Stimulated activated naive CD8-positive, alpha-beta T cell treated with anti-CD3 and anti-CD28 coated beads, Interleukin-15, amount 100 ng/mL, for 72 hours (primary cell): ENCODE data around the gene MOGAT3.
A peak's percentile ranks its signal among the peaks of the same experiment; 100 is the strongest.

ENCODE experiments used
- ATAC-seq: fragments of 150-1000 bp; cut with Tn5 transposase; 2 replicates; pipeline ENCODE4 v1.10.0; 2021; ENCODE audit warnings: mild to moderate bottlenecking, moderate library complexity
- DNase-seq, 2 donors: peaks; one replicate each; pipeline ENCODE4 v3.0.0; 2021 to 2022
- H3K27ac Mint-ChIP-seq, 2 donors: one replicate each; pipeline ENCODE4 v1.8.0; 2022; ENCODE audit warnings: mild to moderate bottlenecking in 2 of 2, mixed read lengths in 2 of 2, moderate library complexity in 2 of 2
- H3K27me3 Mint-ChIP-seq: one replicate; pipeline ENCODE4 v1.8.0; 2022; ENCODE audit warnings: mixed read lengths
- H3K4me1 Mint-ChIP-seq: one replicate; pipeline ENCODE4 v1.8.0; 2022; ENCODE audit warnings: mild to moderate bottlenecking, mixed read lengths
- H3K4me3 Mint-ChIP-seq, 2 donors: one replicate each; pipeline ENCODE4 v1.8.0; 2022; ENCODE audit warnings: mild to moderate bottlenecking in 2 of 2, mixed read lengths in 2 of 2, moderate library complexity in 1 of 2
- H3K9me3 Mint-ChIP-seq, 2 donors: one replicate each; pipeline ENCODE4 v1.8.0; 2022; ENCODE audit warnings: mixed read lengths in 2 of 2

MOGAT3 gene, protein sequence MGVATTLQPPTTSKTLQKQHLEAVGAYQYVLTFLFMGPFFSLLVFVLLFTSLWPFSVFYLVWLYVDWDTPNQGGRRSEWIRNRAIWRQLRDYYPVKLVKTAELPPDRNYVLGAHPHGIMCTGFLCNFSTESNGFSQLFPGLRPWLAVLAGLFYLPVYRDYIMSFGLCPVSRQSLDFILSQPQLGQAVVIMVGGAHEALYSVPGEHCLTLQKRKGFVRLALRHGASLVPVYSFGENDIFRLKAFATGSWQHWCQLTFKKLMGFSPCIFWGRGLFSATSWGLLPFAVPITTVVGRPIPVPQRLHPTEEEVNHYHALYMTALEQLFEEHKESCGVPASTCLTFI

GRCh38 chr7:101200862-101201599 lies at the start of gene MOGAT3:
Gene MOGAT3 (minus strand): TSS chr7:101201036. CDS start chr7:101200854, 182 bp downstream.
- H3K9me3 Mint-ChIP-seq = no peaks in the 10 kb centered on the region
- no peak for DNase-seq
- peak within 1 kb of the TSS; percentile 29 to 69 for H3K4me3 Mint-ChIP-seq
- peak within 1 kb of the TSS in 1 of 2 donors; percentile 24 for H3K27ac Mint-ChIP-seq
- peaks cover 28% of the 10 kb centered on the region for H3K4me1 Mint-ChIP-seq
- peaks cover 59% of the 10 kb centered on the region for H3K27me3 Mint-ChIP-seq
- ATAC-seq = no peak

DNA sequence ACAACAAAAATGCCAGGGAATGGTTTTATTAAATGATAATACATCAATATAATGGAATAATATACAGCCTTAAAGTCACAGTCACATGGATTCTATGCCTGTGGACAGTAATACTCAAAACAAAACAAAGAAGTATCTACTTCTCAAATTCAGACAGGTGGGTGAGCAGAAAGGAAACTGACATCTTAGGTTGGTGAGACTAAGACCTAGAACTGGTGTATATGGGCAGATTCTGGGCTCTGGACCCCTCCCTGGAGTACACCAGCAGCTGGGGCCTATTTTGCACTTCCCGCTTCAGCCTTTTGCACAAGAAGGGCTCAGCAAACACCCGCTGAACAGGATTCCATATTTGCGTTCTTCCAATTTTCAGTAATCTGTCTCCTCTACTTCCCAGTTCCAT lies 49.5 kb upstream of the MOGAT3 start:
- Mint-ChIP-seq H3K4me1 (peaks cover 54% of the 10 kb centered on the region), H3K9me3 (no peaks in the 10 kb centered on the region), H3K27ac (peak overlapping the region in 1 of 2 donors; percentile 49), H3K4me3 (peak overlapping the region; percentile 91 to 97), H3K27me3 (no peaks in the 10 kb centered on the region)
- ATAC-seq (no peak), DNase-seq (no peak)

DNA sequence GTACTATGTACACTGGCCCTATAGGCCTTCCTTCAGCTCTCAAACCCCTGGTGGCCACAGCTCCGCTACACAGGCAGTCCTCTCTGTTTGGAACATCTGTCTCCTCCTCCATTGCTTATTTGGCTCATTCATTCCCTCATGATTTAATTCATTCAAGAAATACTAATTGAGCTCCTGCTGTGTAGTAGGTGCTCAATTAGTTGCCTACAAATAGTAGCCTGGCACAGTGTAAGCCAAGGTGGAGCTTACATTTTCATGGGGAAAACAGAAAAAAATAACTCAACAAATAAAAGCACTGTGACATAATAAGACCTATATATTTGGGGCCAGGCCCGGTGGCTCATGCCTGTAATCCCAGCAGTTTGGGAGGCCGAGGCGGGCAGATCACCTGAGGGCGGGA lies 47.4 kb upstream of the MOGAT3 start:
- Mint-ChIP-seq H3K27ac (no peak overlapping the region), H3K9me3 (no peaks in the 10 kb centered on the region), H3K4me1 (peaks cover 74% of the 10 kb centered on the region), H3K27me3 (no peaks in the 10 kb centered on the region), H3K4me3 (no peak overlapping the region)
- no peak for ATAC-seq
- DNase-seq = no peak

GRCh38 chr7:101245147-101245668 lies 44.4 kb upstream of the MOGAT3 start:
- ATAC-seq (peak; percentile 0), DNase-seq (no peak)
- Mint-ChIP-seq H3K9me3 (no peaks in the 10 kb centered on the region), H3K27ac (peak overlapping the region in 1 of 2 donors; percentile 99), H3K4me3 (peak overlapping the region; percentile 98), H3K27me3 (no peaks in the 10 kb centered on the region), H3K4me1 (peaks cover 57% of the 10 kb centered on the region)

DNA sequence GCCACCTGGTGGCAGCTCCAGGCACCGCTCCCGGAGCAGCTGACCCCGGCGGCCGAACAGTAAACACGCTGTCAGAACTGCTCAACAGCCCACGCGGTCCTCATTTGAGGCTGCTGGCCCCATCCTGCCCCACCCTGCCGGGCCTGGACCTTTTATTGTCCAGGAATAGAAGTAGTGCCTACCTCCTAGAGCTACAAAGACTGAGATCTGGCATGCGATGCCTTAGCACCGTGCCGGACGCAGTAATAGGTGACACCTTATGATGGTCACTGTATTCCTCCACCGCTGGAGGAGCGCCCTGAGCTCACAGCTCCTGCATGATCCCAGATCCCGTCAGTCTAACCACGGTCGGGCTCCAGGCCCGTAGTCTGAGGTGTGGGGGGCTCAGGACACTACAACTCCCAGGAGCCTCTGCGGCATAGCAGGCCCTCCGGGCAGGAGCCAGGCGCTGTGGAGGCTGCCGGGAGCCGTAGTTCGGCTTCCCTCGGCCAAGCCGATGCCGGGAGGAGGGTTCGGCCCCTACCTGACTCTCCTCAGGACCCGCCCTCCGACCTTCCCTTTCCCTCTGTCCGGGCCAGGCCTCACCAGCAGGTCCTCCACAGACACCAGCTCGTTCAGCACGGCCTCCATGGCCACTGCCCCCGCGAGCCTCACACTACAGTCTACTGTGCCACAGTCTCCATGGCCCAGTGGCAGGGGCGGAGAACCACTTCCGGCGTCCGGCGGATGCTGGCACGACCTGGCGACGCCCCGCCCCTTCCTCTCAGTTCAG lies 43.7 kb upstream of the MOGAT3 start, which contains the start of gene FIS1:
Gene FIS1, minus strand, starts transcription at position 707 of the 772 bp plus-strand sequence. Its CDS starts 77 bp downstream, at position 630.
- peak; percentile 93 for DNase-seq
- Mint-ChIP-seq H3K4me1 (peaks cover 52% of the 10 kb centered on the region), H3K27ac (peak within 1 kb of the TSS; percentile 98 to 99), H3K4me3 (peak within 1 kb of the TSS; percentile 98), H3K27me3 (no peaks in the 10 kb centered on the region), H3K9me3 (no peaks in the 10 kb centered on the region)
- peak; percentile 96 for ATAC-seq

DNA sequence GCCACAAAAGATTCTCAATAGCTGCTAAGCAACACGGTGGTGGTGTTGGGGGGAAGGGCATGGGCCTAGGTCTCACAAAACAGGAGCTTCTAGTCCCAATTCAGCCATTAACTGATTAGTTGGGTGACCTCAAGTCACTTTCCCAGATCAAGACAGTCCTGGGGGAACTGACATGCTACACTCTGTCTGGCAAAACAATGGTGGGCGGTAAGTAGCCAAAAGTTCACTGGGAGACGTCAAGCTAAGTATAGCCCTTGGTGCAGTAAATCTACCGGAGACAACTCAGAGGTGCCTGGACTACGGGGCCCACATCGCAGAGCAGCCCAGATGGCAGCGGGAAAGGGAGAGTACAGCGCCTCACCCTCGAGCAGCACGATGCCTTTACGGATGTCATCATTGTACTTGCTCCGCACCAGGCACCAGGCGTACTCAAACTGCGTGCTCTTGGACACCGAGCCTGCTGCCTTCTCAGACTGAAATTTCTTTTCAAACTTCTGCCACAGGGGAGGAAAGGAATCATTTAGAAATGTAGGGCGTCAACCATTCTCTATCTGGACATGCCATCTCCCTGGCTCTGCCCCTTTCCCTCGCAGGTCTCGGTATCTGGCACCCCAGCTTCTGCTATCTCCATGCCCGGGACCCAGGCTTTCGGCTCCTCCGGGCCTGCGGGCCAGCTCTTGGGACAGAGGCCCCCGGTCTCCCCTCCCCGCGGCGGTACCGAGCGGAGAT lies 43.0 kb upstream of the MOGAT3 start:
- H3K4me3 Mint-ChIP-seq = peak overlapping the region; percentile 98
- peak overlapping the region; percentile 98 to 99 for H3K27ac Mint-ChIP-seq
- H3K4me1 Mint-ChIP-seq = peaks cover 55% of the 10 kb centered on the region
- DNase-seq (no peak), ATAC-seq (no peak)
- no peaks in the 10 kb centered on the region for H3K27me3 Mint-ChIP-seq
- H3K9me3 Mint-ChIP-seq = no peaks in the 10 kb centered on the region

DNA sequence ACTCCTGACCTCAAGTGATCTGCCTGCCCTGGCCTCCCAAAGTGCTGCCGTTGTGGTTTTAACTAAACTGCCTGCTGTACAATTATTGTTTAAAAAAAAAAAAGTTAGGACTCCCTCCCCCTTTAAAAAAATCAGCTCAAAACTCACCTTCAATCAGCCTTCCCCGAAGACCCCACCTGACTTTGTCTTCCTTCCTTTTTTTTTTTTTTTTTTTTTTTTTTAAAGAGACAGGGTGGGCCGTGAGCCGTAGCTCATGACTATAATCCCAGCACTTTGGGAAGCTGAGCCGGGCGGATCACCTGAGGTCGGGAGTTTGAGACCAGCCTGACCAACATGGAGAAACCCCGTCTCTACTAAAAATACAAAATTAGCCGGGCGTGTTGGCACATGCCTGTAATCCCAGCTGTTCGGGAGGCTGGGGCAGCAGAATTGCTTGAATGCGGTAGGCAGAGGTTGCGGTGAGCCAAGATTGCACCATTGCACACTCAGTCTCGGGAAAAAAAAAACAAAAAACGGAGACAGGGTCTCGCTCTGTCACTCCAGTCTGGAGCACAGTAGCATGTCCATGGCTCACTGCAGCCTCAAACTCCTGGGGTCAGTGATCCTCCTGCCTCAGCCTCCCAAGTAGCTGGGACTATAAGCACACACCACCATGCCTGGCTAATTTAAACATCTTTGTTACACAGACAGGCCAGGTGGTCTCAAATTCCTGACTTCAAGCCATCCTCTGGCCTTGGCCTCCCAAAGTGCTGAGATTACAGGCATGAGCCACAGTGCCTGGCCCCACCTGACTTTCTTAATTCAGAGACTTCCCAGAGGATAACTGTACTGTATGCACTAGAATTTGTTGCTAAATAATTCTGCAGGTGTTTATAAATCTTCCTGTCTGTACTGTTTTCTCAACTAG lies 40.9 kb upstream of the MOGAT3 start:
- peak overlapping the region in 1 of 2 donors; percentile 65 for H3K27ac Mint-ChIP-seq
- no peak overlapping the region for H3K4me3 Mint-ChIP-seq

GRCh38 chr7:101241015-101241363 lies 40.2 kb upstream of the MOGAT3 start:
- Mint-ChIP-seq H3K27me3 (no peaks in the 10 kb centered on the region), H3K4me3 (no peak overlapping the region), H3K9me3 (no peaks in the 10 kb centered on the region), H3K4me1 (peaks cover 43% of the 10 kb centered on the region), H3K27ac (no peak overlapping the region)
- ATAC-seq (no peak), DNase-seq (no peak)

More for the DNA sequence above, 40.9 kb upstream of the MOGAT3 start:
- Mint-ChIP-seq H3K27me3 (no peaks in the 10 kb centered on the region), H3K9me3 (no peaks in the 10 kb centered on the region), H3K4me1 (peaks cover 43% of the 10 kb centered on the region)
- ATAC-seq = no peak
- no peak for DNase-seq

DNA sequence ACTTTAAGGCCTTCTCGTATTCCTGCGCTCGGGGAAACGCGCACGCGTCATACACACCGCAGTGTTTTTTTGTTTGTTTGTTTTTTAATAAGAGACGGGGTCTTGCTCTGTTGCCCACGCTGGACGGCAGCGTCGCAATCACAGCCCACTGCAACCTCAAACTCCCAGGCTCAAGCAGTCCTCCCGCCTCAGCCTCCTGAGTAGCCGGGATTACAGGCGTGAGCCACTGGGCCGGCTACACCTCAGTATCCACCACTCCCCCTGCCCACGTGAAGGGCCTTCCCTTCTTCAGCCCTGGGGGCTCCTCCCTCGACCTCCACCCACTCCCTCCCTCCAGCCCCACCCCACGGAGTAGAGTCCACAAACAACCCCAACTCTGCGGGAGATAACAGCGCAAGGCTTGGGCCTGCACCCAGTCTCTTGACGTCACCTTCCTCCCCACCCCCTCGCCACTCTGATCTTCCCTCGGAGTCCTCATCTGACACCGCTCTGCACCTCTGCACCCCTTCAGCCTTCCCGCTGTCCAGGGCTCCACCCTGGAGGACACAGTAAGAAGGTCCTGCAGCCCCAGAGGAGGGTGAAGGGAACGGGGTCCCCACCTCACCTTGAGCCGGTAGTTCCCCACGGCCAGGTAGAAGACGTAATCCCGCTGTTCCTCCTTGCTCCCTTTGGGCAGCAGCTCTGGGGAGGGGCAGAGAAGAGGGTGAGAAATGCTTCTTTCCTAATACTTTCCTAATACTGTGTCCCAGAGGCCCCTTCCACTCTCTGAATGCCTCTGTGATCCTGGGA lies 39.6 kb upstream of the MOGAT3 start:
- no peaks in the 10 kb centered on the region for H3K9me3 Mint-ChIP-seq
- DNase-seq (no peak), ATAC-seq (no peak)
- no peak overlapping the region for H3K27ac Mint-ChIP-seq
- no peak overlapping the region for H3K4me3 Mint-ChIP-seq
- H3K4me1 Mint-ChIP-seq = peaks cover 37% of the 10 kb centered on the region
- no peaks in the 10 kb centered on the region for H3K27me3 Mint-ChIP-seq

DNA sequence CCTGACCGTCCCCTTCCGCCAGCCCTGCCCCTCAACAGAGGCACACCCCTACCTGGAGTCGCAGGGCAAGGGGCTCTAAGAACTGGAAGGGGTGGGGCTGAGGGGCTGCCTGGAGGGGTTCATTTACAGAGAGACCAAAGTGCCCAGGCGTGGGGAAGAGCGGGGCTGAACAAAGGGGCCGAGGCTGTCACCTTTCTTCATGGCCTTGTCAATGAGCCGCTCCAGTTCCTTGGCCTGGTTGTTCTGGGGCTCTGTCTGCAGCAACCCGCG lies 39.0 kb upstream of the MOGAT3 start:
- no peak for ATAC-seq
- Mint-ChIP-seq H3K4me3 (no peak overlapping the region), H3K4me1 (peaks cover 32% of the 10 kb centered on the region), H3K27me3 (no peaks in the 10 kb centered on the region), H3K9me3 (no peaks in the 10 kb centered on the region), H3K27ac (no peak overlapping the region)
- DNase-seq = no peak

GRCh38 chr7:101239191-101239950 lies 38.5 kb upstream of the MOGAT3 start:
- ATAC-seq = no peak
- no peaks in the 10 kb centered on the region for H3K9me3 Mint-ChIP-seq
- no peak overlapping the region for H3K27ac Mint-ChIP-seq
- H3K27me3 Mint-ChIP-seq = no peaks in the 10 kb centered on the region
- no peak overlapping the region for H3K4me3 Mint-ChIP-seq
- peaks cover 27% of the 10 kb centered on the region for H3K4me1 Mint-ChIP-seq
- no peak for DNase-seq

DNA sequence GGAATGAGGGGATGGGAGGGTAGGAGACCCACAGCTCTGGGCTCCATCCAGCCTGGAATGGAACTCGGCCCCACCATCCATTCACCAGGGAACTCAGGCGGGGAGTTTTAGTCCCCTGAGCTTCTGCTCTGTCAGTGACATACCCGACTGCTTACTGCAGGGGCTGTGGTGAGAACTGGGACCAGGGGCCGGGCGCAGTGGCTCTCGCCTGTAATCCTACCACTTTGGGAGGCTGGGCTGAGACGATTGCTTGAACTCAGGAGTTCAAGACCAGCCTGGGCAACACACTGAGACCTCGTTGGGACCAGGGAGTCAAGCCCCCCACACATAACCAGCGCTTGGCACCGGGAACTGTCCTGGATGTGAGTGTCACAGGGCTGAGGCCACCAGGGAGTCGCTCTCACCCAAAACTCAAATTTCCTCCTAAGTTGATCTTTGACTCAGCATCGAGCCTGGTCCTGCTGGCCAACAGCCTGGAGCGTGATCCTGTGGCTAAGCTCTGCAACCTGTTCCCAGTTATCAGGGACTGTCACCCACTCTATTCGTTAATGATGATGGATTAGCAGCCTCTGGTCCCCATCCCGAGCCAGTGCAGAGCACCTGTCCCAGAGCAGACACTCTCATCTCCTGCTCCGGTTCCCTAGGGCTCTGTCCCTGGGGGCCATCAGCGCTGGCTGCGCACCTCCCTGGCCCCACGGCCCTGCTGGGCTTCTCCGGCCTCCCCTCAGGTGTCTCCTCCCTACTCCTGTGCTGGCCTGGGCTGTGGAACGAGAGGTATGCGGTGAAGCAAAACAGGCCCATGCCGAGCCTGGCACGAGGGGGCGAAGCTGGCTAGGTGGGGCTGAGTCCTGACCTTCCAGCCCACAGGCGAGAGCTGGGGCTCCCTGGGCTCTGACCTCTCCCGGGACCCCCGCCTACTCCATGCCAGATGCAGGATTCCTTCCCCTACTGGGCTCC lies 37.7 kb upstream of the MOGAT3 start:
- no peak for DNase-seq
- Mint-ChIP-seq H3K4me1 (peaks cover 19% of the 10 kb centered on the region), H3K9me3 (no peaks in the 10 kb centered on the region), H3K4me3 (no peak overlapping the region), H3K27ac (peak overlapping the region in 1 of 2 donors; percentile 94), H3K27me3 (no peaks in the 10 kb centered on the region)
- no peak for ATAC-seq
